H9 (cell line): ENCODE measurements around the gene IFIT5. TPM values are rescaled to one million over a fixed set of nuclear protein-coding genes. Genes with fewer than 3 reads are reported as not detected.

Experiments
- DNase-seq: peaks from one replicate; pipeline ENCODE4 v3.0.0-alpha.2; 2017
- H2AFZ ChIP-seq: one replicate; pipeline ENCODE4 v1.6.1; 2013; ENCODE audit warnings: mild to moderate bottlenecking, low read length, control low read depth, moderate library complexity
- H2AK5ac ChIP-seq: 2 replicates; pipeline ENCODE4 v1.6.1; 2013; ENCODE audit warnings: low read length, control low read depth, mixed read lengths; ENCODE audit not compliant: insufficient read length
- H2BK120ac ChIP-seq: one replicate; pipeline ENCODE4 v1.6.1; 2013; ENCODE audit warnings: low read depth, mild to moderate bottlenecking, low read length, control low read depth, inconsistent platforms; ENCODE audit not compliant: poor library complexity, severe bottlenecking
- H2BK12ac ChIP-seq: 2 replicates; pipeline ENCODE4 v1.6.1; 2013; ENCODE audit warnings: low read length, control low read depth, mixed read lengths, low read depth; ENCODE audit not compliant: insufficient read length
- H2BK15ac ChIP-seq: 2 replicates; pipeline ENCODE4 v1.6.1; 2013; ENCODE audit warnings: low read depth, low read length, control low read depth
- H2BK20ac ChIP-seq: one replicate; pipeline ENCODE4 v1.6.1; 2013; ENCODE audit warnings: low read depth, mild to moderate bottlenecking, low read length, control low read depth, inconsistent platforms; ENCODE audit not compliant: poor library complexity, severe bottlenecking
- H2BK5ac ChIP-seq: 2 replicates; pipeline ENCODE4 v1.6.1; 2013; ENCODE audit warnings: low read length, control low read depth, mixed read lengths; ENCODE audit not compliant: insufficient read length
- H3K14ac ChIP-seq: 2 replicates; pipeline ENCODE4 v1.6.1; 2013; ENCODE audit warnings: low read length, control low read depth; ENCODE audit not compliant: insufficient read depth
- H3K18ac ChIP-seq: 2 replicates; pipeline ENCODE4 v1.6.1; 2013; ENCODE audit warnings: low read depth, mild to moderate bottlenecking, mixed read lengths, low read length, control low read depth; ENCODE audit not compliant: insufficient read length
- H3K23ac ChIP-seq: 2 replicates; pipeline ENCODE4 v1.6.1; 2013; ENCODE audit warnings: low read length, control low read depth, mixed read lengths, low read depth; ENCODE audit not compliant: insufficient read length
- H3K23me2 ChIP-seq: 2 replicates; pipeline ENCODE4 v1.6.1; 2013; ENCODE audit warnings: low read depth, mild to moderate bottlenecking, mixed read lengths, low read length, control low read depth; ENCODE audit not compliant: insufficient read length, poor library complexity, severe bottlenecking
- H3K27ac ChIP-seq: 2 replicates; pipeline ENCODE4 v1.5.1; 2013; ENCODE audit warnings: low read length, control low read depth, mixed read lengths, low read depth; ENCODE audit not compliant: insufficient read length
- H3K27me3 ChIP-seq: 2 replicates; pipeline ENCODE4 v1.6.1; 2013; ENCODE audit warnings: low read length, control low read depth, inconsistent platforms; ENCODE audit not compliant: insufficient read depth
- H3K4ac ChIP-seq: 2 replicates; pipeline ENCODE4 v1.6.1; 2013; ENCODE audit warnings: low read depth, mild to moderate bottlenecking, control low read depth, inconsistent platforms, low read length, moderate library complexity
- H3K4me1 ChIP-seq: 2 replicates; pipeline ENCODE4 v1.6.1; 2013; ENCODE audit warnings: low read length, control low read depth, inconsistent platforms; ENCODE audit not compliant: insufficient read depth
- H3K4me2 ChIP-seq: 2 replicates; pipeline ENCODE4 v1.6.1; 2013; ENCODE audit warnings: low read length, control low read depth, mixed read lengths; ENCODE audit not compliant: insufficient read length, insufficient read depth
- H3K56ac ChIP-seq: 2 replicates; pipeline ENCODE4 v1.6.1; 2013; ENCODE audit warnings: low read depth, mild to moderate bottlenecking, mixed read lengths, low read length, control low read depth; ENCODE audit not compliant: insufficient read length
- H3K79me1 ChIP-seq: 2 replicates; pipeline ENCODE4 v1.6.1; 2013; ENCODE audit warnings: low read depth, mild to moderate bottlenecking, moderate library complexity, low read length, control low read depth, inconsistent platforms; ENCODE audit not compliant: insufficient read depth, poor library complexity, severe bottlenecking
- H3K79me2 ChIP-seq: 2 replicates; pipeline ENCODE4 v1.6.1; 2013; ENCODE audit warnings: low read length, control low read depth, inconsistent platforms; ENCODE audit not compliant: insufficient read depth
- H3K9ac ChIP-seq: 2 replicates; pipeline ENCODE4 v1.6.1; 2013; ENCODE audit warnings: low read length, control low read depth, mixed read lengths; ENCODE audit not compliant: insufficient read length; ENCODE audit errors: extremely low read depth
- H3K9me3 ChIP-seq: one replicate; pipeline ENCODE4 v1.6.1; 2013; ENCODE audit warnings: low read depth, low read length, inconsistent platforms; ENCODE audit not compliant: control insufficient read depth
- H3T11ph ChIP-seq: one replicate; pipeline ENCODE4 v1.6.1; 2013; ENCODE audit warnings: mild to moderate bottlenecking, low read length, control low read depth, inconsistent platforms
- H4K20me1 ChIP-seq: one replicate; pipeline ENCODE4 v1.6.1; 2013; ENCODE audit not compliant: control insufficient read depth, insufficient read length, insufficient read depth
- H4K5ac ChIP-seq: 2 replicates; pipeline ENCODE4 v1.6.1; 2013; ENCODE audit warnings: low read depth, mild to moderate bottlenecking, mixed read lengths, low read length, control low read depth; ENCODE audit not compliant: insufficient read length
- H4K8ac ChIP-seq: replicated peaks from 2 replicates; pipeline ENCODE4 v1.6.1; 2013; ENCODE audit warnings: low read length, control low read depth, mixed read lengths, low read depth; ENCODE audit not compliant: insufficient read length
- H4K91ac ChIP-seq: 2 replicates; pipeline ENCODE4 v1.6.1; 2013; ENCODE audit warnings: low read depth, mild to moderate bottlenecking, moderate library complexity, mixed read lengths, low read length, control low read depth; ENCODE audit not compliant: insufficient read length
- H3K27ac Mint-ChIP-seq, 3 experiments: 2 replicates in 2 of 3; 3 replicates in 1 of 3; pipeline ENCODE4 v1.8.0; 2020 to 2021; ENCODE audit warnings: mixed read lengths in 3 of 3, mild to moderate bottlenecking in 1 of 3, moderate library complexity in 1 of 3
- H3K27me3 Mint-ChIP-seq: 2 replicates; pipeline ENCODE4 v1.8.0; 2021; ENCODE audit warnings: low read depth, mild to moderate bottlenecking, moderate library complexity, mixed read lengths
- H3K36me3 Mint-ChIP-seq, 3 experiments: 2 replicates in 2 of 3; 3 replicates in 1 of 3; pipeline ENCODE4 v1.8.0; 2020 to 2021; ENCODE audit warnings: low read depth in 3 of 3, mixed read lengths in 3 of 3; ENCODE audit not compliant: insufficient read depth in 1 of 3
- H3K4me1 Mint-ChIP-seq, 2 experiments: 2 replicates each; pipeline ENCODE4 v1.8.0; 2020; ENCODE audit warnings: mixed read lengths in 2 of 2
- H3K4me3 Mint-ChIP-seq, 2 experiments: 2 replicates in 1 of 2; 3 replicates in 1 of 2; pipeline ENCODE4 v1.8.0; 2020 to 2021; ENCODE audit warnings: mild to moderate bottlenecking in 2 of 2, mixed read lengths in 2 of 2, moderate library complexity in 1 of 2
- H3K9me3 Mint-ChIP-seq, 2 experiments: 2 replicates in 1 of 2; 3 replicates in 1 of 2; pipeline ENCODE4 v1.8.0; 2020; ENCODE audit warnings: mild to moderate bottlenecking in 2 of 2, mixed read lengths in 2 of 2, moderate library complexity in 1 of 2
- WGBS: extraction: QIAGEN DNeasy Blood & Tissue Kit; methylation state at CpG from one replicate; pipeline ENCODE4 v1.1.7; 2013; ENCODE audit warnings: missing lambda C conversion rate, low lambda C conversion rate, mixed read lengths; ENCODE audit not compliant: insufficient read length; ENCODE audit errors: extremely low coverage; 5-methylcytosine and 5-hydroxymethylcytosine counted together
- total RNA-seq: library from RNA; stranded (reverse); gene quantifications from 2 replicates; pipeline ENCODE4 v1.2.1, GENCODE V29; 2021
- TF ChIP-seq, protein P1 (sequence below): fragments of 200-600 bp; sonication (generic); conservative IDR thresholded peaks from 3 replicates; pipeline ENCODE4 v1.8.0; 2021; ENCODE audit warnings: antibody characterized with exemption, mild to moderate bottlenecking

IFIT5 gene
- total RNA-seq, 1 experiment from 2014 or later = 2.3 TPM

DNA sequence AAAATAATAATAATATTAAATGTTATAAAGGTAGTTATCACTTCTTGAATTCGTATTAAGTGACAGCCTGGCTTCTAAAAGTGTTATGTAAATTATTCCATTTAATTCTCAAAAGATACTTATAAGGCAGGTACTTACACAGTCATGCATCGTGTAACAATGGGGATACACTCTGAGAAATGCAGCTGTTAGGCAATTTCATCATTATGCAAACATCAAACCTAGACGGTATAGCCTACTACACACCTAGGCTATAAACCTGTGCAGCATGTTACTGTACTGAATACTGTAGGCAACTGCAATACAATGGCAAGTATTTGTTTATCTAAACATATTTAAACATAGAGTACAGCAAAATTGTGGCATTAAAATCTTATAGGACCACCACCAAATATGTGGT lies 20.5 kb upstream of the IFIT5 start:
- H4K5ac ChIP-seq = no peak overlapping the region
- H3K4me3 Mint-ChIP-seq = no peak overlapping the region
- no peak overlapping the region for H3K23ac ChIP-seq

More for the DNA sequence above, 20.5 kb upstream of the IFIT5 start:
- H3K27ac ChIP-seq = no peak overlapping the region
- H3T11ph ChIP-seq = no peak overlapping the region
- WGBS = no CpG with 5 or more reads among the region's 3 CpGs
- no peak overlapping the region for H2AK5ac ChIP-seq
- peaks cover 2% of the 10 kb centered on the region for H3K23me2 ChIP-seq
- no peak overlapping the region for H3K9ac ChIP-seq
- H2BK120ac ChIP-seq = no peak overlapping the region
- TF ChIP-seq, protein P1, sequence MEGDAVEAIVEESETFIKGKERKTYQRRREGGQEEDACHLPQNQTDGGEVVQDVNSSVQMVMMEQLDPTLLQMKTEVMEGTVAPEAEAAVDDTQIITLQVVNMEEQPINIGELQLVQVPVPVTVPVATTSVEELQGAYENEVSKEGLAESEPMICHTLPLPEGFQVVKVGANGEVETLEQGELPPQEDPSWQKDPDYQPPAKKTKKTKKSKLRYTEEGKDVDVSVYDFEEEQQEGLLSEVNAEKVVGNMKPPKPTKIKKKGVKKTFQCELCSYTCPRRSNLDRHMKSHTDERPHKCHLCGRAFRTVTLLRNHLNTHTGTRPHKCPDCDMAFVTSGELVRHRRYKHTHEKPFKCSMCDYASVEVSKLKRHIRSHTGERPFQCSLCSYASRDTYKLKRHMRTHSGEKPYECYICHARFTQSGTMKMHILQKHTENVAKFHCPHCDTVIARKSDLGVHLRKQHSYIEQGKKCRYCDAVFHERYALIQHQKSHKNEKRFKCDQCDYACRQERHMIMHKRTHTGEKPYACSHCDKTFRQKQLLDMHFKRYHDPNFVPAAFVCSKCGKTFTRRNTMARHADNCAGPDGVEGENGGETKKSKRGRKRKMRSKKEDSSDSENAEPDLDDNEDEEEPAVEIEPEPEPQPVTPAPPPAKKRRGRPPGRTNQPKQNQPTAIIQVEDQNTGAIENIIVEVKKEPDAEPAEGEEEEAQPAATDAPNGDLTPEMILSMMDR = no peak
- H2BK12ac ChIP-seq = no peak overlapping the region
- H2BK15ac ChIP-seq = no peak overlapping the region
- H3K4me1 ChIP-seq = peaks cover 4% of the 10 kb centered on the region; the same call in 1 of the 2 replicates
- H3K14ac ChIP-seq = no peak overlapping the region
- no peak overlapping the region for H2AFZ ChIP-seq
- no peak overlapping the region for H3K4ac ChIP-seq
- H3K18ac ChIP-seq = no peak overlapping the region
- no peak overlapping the region for H4K8ac ChIP-seq
- Mint-ChIP-seq H3K9me3 (peaks cover 9 to 13% of the 10 kb centered on the region in 2 experiments; a peak in 4 of 5 replicates), H3K27ac (no peak overlapping the region), H3K27me3 (no peaks in the 10 kb centered on the region; the same call in 1 of the 2 replicates), H3K4me1 (peaks cover 9 to 11% of the 10 kb centered on the region in 2 experiments), H3K36me3 (peaks cover 2 to 9% (median 8%) of the 10 kb centered on the region in 3 experiments; a peak in 5 of 7 replicates)
- no peak overlapping the region for H3K56ac ChIP-seq
- no peaks in the 10 kb centered on the region for H4K20me1 ChIP-seq
- H3K79me1 ChIP-seq = no peaks in the 10 kb centered on the region
- H4K91ac ChIP-seq = no peak overlapping the region
- DNase-seq = no peak
- H3K79me2 ChIP-seq = no peaks in the 10 kb centered on the region
- no peak overlapping the region for H2BK5ac ChIP-seq
- no peaks in the 10 kb centered on the region for H3K27me3 ChIP-seq
- H3K9me3 ChIP-seq = no peaks in the 10 kb centered on the region
- no peak overlapping the region for H3K4me2 ChIP-seq
- no peak overlapping the region for H2BK20ac ChIP-seq
